Neutrophil (primary cell): ENCODE results near the gene ADAMTSL4.

Experiments
- H3K27ac ChIP-seq: fragments of 200-600 bp; sonication (generic); 2 replicates; pipeline ENCODE4 v1.5.1; 2016; ENCODE audit warnings: mild to moderate bottlenecking, moderate library complexity
- H3K27me3 ChIP-seq: fragments of 200-600 bp; sonication (generic); 2 replicates; pipeline ENCODE4 v1.6.0; 2016; ENCODE audit warnings: mild to moderate bottlenecking
- H3K36me3 ChIP-seq: fragments of 200-600 bp; sonication (generic); 2 replicates; pipeline ENCODE4 v1.5.1; 2017
- H3K4me1 ChIP-seq, 2 experiments: fragments of 200-600 bp in 1 of 2; sonication (generic) in 1 of 2; 1 replicate in 1 of 2; 2 replicates in 1 of 2; pipeline versions ENCODE4 v1.5.1 to v1.6.1; 2013 to 2016; ENCODE audit warnings: low read depth in 1 of 2, low read length in 1 of 2, mild to moderate bottlenecking in 1 of 2, moderate library complexity in 1 of 2; ENCODE audit not compliant: control insufficient read depth in 1 of 2, insufficient read depth in 1 of 2
- H3K4me3 ChIP-seq, 2 experiments: fragments of 200-600 bp in 1 of 2; sonication (generic) in 1 of 2; 1 replicate in 1 of 2; 2 replicates in 1 of 2; pipeline ENCODE4 v1.5.1; 2013 to 2016; ENCODE audit warnings: low read depth in 1 of 2, low read length in 1 of 2, mild to moderate bottlenecking in 1 of 2, moderate library complexity in 1 of 2
- H3K9me3 ChIP-seq: fragments of 200-600 bp; sonication (generic); 2 replicates; pipeline ENCODE4 v1.5.1; 2016
- CTCF ChIP-seq: fragments of 200-600 bp; sonication (generic); IDR thresholded peaks from 2 replicates; pipeline ENCODE4 v1.5.1; 2016; ENCODE audit warnings: antibody characterized with exemption

ADAMTSL4 gene

GRCh38 chr1:150557813-150558212 lies 8.6 kb downstream of the ADAMTSL4 start:
- Histone ChIP-seq H3K4me3 (no peak overlapping the region), H3K4me1 (peaks cover 60 to 61% of the 10 kb centered on the region in 2 experiments), H3K9me3 (no peaks in the 10 kb centered on the region), H3K27ac (peak overlapping the region; percentile 32), H3K36me3 (peaks cover 83% of the 10 kb centered on the region), H3K27me3 (no peaks in the 10 kb centered on the region)
- TF ChIP-seq CTCF: no peak

- Histone ChIP-seq H3K36me3 (peaks cover 88% of the 10 kb centered on the region), H3K9me3 (no peaks in the 10 kb centered on the region), H3K4me1 (peaks cover 60 to 61% of the 10 kb centered on the region in 2 experiments), H3K4me3 (no peak overlapping the region), H3K27me3 (no peaks in the 10 kb centered on the region), H3K27ac (peak overlapping the region; percentile 32)
- TF ChIP-seq CTCF: no peak
Measured at GRCh38 chr1:150558303-150558704, 9.1 kb downstream of the ADAMTSL4 start.

GRCh38 chr1:150558761-150559655 lies 9.8 kb downstream of the ADAMTSL4 start:
- Histone ChIP-seq H3K27me3 (no peaks in the 10 kb centered on the region), H3K4me3 (peak overlapping the region; percentile 85 to 97), H3K9me3 (no peaks in the 10 kb centered on the region), H3K36me3 (peaks cover 92% of the 10 kb centered on the region), H3K4me1 (peaks cover 60 to 61% of the 10 kb centered on the region in 2 experiments), H3K27ac (peak overlapping the region; percentile 99)
- no peak for TF ChIP-seq CTCF

GRCh38 chr1:150559656-150560010 lies 10.4 kb downstream of the ADAMTSL4 start:
- Histone ChIP-seq H3K27me3 (no peaks in the 10 kb centered on the region), H3K36me3 (peaks cover 91% of the 10 kb centered on the region), H3K4me3 (peak overlapping the region; percentile 85 to 97), H3K4me1 (peaks cover 61 to 62% of the 10 kb centered on the region in 2 experiments), H3K9me3 (no peaks in the 10 kb centered on the region), H3K27ac (peak overlapping the region; percentile 99)
- no peak for TF ChIP-seq CTCF

- Histone ChIP-seq H3K4me3 (peak overlapping the region; percentile 85 to 97), H3K27ac (peak overlapping the region; percentile 99), H3K9me3 (no peaks in the 10 kb centered on the region), H3K27me3 (no peaks in the 10 kb centered on the region), H3K36me3 (peaks cover 93% of the 10 kb centered on the region), H3K4me1 (peaks cover 65 to 66% of the 10 kb centered on the region in 2 experiments)
- peak; percentile 95 for TF ChIP-seq CTCF
Measured at GRCh38 chr1:150560011-150560438, 10.8 kb downstream of the ADAMTSL4 start.
